T-helper 2 cell (primary cell): ENCODE measurements around the gene C12orf43.

Experiments
- DNase-seq, 5 experiments: peaks; one replicate each; pipeline versions ENCODE4 v3.0.0 to v3.0.0-alpha.2; 2012 to 2022

C12orf43 gene

GRCh38 chr12:120999191-121000120, 16.8 kb downstream of the C12orf43 start:
- no peak for DNase-seq

GRCh38 chr12:120998435-120998834, 17.9 kb downstream of the C12orf43 start:
- DNase-seq = no peak

GRCh38 chr12:120997448-120997847, 18.8 kb downstream of the C12orf43 start:
- DNase-seq = no peak

GRCh38 chr12:120996133-120996746, 20.0 kb downstream of the C12orf43 start:
- DNase-seq = no peak

- no peak for DNase-seq
Observed at GRCh38 chr12:120994589-120995337, 21.5 kb downstream of the C12orf43 start.

GRCh38 chr12:120994059-120994458, 22.2 kb downstream of the C12orf43 start:
- no peak for DNase-seq

- no peak for DNase-seq
Observed at GRCh38 chr12:120993496-120993895, 22.8 kb downstream of the C12orf43 start.

- DNase-seq = no peak
Observed at GRCh38 chr12:120992989-120993388, 23.3 kb downstream of the C12orf43 start.

- DNase-seq = no peak
Observed at GRCh38 chr12:120991965-120992364, 24.3 kb downstream of the C12orf43 start.

GRCh38 chr12:120990487-120991055, 25.7 kb downstream of the C12orf43 start:
- DNase-seq = no peak

- no peak for DNase-seq
Observed at GRCh38 chr12:120989687-120990086, 26.6 kb downstream of the C12orf43 start.

GRCh38 chr12:120988658-120989057, 27.6 kb downstream of the C12orf43 start:
- DNase-seq = no peak

GRCh38 chr12:120988234-120988633, 28.1 kb downstream of the C12orf43 start:
- DNase-seq = no peak

GRCh38 chr12:120984351-120984898, 31.9 kb downstream of the C12orf43 start:
- no peak for DNase-seq

GRCh38 chr12:120983759-120984158, 32.5 kb downstream of the C12orf43 start:
- no peak for DNase-seq

- DNase-seq = no peak
Observed at GRCh38 chr12:120982659-120983058, 33.6 kb downstream of the C12orf43 start.

- no peak for DNase-seq
Observed at GRCh38 chr12:120981407-120981941, 34.8 kb downstream of the C12orf43 start.

GRCh38 chr12:120980800-120981368, 35.4 kb downstream of the C12orf43 start:
- DNase-seq = no peak

- no peak for DNase-seq
Observed at GRCh38 chr12:120979862-120980696, 36.2 kb downstream of the C12orf43 start.

GRCh38 chr12:120979220-120979861, 36.9 kb downstream of the C12orf43 start:
- DNase-seq = no peak
